Subcutaneous adipose tissue (tissue), 4 donors: Measurements from ENCODE around the gene ATF3. TPM values are rescaled to one million over a fixed set of nuclear protein-coding genes. Genes with fewer than 3 reads are reported as not detected.

Source experiments
- total RNA-seq, 4 donors: library from RNA; depleted of rRNA; stranded (reverse); fragments of >200 nt; gene quantifications; one replicate each; pipeline ENCODE4 v1.1.0, GENCODE V29; 2016
- TF ChIP-seq, protein P1 (sequence below): fragments of 450-650 bp; IDR thresholded peaks from one replicate; pipeline ENCODE4 v1.5.1; 2016; ENCODE audit warnings: low read depth, mild to moderate bottlenecking, control low read depth, antibody characterized with exemption, moderate library complexity

Gene ATF3
- total RNA-seq, 4 donors from 2014 or later, result 3.2 to 67.1 (median 20.7) TPM

DNA sequence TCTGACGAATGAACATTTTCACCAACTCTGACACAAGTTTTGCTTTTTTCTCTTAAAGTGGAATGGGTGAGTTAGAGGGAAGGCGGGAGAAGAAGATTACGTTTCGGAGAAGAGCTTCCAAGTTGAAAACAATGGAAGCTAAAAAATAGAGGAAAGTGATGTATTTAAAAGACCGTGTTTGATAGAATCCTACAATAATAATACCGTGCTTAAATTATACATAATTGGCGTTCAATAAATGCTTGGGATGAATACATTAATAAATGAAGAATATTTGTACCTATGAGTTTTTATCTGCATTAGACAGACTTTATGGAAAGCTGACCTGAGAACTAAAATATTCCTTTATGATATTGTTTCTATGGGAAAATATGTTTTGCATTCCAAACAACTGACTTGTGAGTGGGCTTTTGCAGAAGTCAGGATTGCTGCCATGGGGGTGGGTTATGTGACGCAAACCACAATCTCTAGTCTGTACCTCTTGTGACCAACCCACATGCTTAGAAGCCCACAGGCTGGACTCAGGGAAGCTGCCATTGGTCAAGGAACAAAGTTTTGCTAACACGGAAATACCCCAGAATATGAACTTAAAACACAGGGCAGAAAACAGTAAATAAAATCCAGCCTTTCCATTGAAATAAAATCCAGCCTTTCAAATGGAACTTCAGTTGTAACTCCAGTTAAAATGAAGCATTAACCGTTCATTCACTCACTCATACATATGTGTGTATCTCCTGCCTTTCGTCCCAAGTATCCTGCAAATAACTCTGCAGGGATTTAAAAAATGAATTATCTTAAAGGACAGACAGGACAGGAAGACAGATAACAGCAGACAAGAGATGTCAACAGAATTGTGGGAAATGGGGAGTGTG, 21.3 kb upstream of the ATF3 start:
- TF ChIP-seq, protein P1, sequence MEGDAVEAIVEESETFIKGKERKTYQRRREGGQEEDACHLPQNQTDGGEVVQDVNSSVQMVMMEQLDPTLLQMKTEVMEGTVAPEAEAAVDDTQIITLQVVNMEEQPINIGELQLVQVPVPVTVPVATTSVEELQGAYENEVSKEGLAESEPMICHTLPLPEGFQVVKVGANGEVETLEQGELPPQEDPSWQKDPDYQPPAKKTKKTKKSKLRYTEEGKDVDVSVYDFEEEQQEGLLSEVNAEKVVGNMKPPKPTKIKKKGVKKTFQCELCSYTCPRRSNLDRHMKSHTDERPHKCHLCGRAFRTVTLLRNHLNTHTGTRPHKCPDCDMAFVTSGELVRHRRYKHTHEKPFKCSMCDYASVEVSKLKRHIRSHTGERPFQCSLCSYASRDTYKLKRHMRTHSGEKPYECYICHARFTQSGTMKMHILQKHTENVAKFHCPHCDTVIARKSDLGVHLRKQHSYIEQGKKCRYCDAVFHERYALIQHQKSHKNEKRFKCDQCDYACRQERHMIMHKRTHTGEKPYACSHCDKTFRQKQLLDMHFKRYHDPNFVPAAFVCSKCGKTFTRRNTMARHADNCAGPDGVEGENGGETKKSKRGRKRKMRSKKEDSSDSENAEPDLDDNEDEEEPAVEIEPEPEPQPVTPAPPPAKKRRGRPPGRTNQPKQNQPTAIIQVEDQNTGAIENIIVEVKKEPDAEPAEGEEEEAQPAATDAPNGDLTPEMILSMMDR, result no peak

DNA sequence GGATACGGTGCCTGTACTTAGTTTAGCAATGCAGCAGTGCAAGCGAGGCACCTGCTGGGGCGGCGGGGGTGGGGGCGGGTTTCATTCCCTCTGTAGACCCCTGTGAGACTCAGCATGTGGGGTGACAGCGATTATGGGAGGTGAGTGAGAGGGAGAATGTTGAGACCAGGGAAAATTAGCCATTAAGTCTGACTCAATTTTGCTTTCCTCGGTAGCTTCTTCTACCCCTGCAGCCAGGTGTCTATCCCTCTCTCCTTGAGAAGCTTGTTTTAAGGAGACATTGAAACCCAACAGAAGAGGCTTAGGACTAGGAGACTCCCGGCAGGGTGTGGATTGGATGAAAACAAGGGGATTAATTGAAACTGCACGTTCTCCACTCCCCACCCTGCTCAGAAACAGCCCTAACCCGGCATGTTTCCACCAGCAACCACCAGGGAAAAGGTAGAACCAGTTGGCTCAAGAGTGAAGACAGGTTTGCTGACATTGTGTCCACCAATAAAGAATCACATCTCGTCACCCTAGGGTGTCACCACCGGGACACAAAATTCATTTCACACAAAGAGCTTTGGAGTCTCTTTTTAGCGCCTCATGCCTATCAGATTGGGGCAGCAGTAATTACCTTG, 20.6 kb upstream of the ATF3 start:
- TF ChIP-seq, protein P1, result no peak

DNA sequence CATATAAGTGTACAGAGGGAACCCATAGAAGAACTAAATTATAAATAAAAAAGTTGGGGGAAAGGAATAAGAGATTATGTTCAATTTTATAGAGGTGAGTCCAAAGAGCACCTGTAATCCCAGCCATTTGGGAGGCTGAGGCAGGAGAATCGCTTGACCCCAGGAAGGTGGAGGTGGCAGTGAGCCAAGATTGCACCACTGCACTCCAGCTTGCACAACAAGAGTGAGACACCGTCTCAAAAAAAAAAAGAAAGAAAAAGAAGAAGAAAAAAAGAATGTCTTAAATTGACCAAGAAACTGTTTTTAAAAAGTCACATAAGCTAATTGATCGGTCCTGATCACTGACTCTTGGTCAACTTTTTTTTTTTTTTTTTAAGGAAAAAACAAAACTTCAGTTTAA, 19.1 kb upstream of the ATF3 start:
- TF ChIP-seq, protein P1, result no peak

DNA sequence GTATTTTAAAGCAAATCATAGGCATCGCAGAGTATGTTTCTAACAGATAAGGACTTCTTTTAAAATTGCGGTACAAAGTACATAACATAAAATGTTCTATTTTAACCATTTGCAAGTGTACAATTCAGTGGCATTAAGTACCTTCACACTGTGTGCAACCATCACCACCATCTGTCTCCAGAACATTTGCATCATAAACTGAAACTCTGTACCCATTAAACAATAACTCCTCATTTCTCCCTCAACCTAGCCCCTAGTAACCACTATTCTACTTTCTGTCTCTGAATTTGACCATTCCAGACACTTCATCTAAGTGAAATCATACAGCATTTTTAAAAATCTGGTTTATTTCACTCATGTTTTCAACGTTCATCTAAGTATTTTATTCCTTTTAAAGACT, 16.6 kb upstream of the ATF3 start:
- TF ChIP-seq, protein P1, result no peak

DNA sequence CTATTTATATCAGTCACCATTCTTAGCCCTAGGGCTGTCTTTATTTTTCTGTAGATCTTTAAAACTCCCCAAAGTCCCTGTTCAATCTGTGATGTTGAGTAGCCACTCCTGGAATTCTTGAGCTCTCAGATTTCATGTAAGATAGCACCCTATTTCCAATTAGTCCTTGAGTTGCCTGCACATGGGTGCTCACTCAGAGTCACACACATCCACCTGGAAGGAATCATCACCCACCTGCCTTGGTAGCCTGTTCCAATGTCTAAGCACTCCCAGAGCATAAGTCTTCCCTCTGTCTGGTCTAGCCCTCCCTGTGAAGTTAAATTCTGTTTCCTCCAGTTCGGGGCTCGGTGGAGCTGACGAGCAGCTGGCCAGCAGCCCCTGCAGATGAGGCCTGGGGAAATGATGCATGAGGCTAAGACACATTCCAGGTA, 14.7 kb upstream of the ATF3 start:
- TF ChIP-seq, protein P1, result no peak

DNA sequence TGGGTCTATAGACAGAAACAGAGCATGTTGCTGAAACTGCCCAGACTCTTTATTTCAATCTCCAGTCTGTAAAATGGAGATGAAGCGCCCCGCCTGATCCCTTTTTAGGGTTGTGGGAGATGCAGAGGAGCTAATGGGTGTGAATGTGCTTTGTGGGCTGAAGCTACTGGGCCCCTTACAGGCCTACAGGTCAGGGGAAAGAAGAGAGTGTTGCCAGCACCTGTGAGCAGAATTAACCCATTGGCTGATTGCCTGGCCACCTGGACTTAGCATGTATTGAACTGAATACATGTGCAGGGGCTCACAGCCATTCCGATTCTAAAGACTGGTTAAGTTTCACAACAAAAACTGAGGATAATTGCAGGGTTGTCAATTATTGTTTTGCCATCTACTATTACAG, 13.9 kb upstream of the ATF3 start:
- TF ChIP-seq, protein P1, result no peak

DNA sequence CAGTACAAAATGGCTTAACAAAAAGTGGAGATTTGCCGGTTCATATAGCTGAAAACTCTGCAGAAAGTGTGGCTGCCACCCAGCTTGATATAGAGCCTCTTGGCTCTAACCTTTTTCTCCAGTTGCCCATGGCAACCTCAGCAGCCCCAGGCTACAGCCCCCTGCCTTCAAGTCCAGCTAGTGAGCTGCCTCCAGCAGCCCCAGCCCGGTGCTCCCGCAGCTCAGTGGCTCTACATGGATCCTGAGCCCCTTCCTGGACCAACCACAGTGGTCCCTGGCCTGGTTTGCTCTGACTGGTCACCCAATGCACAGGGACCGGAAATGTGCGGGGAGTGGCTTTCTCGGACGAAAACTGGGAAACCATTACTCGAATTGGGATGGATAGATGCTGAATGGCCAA, 13.3 kb upstream of the ATF3 start:
- TF ChIP-seq, protein P1, result no peak
